ENCODE measurements around the gene RPRD2. TPM values are rescaled to one million over a fixed set of nuclear protein-coding genes. Genes with fewer than 3 reads are reported as not detected.

RPRD2 gene
- polyA plus RNA-seq, 1 experiment = 19.7 TPM

DNA sequence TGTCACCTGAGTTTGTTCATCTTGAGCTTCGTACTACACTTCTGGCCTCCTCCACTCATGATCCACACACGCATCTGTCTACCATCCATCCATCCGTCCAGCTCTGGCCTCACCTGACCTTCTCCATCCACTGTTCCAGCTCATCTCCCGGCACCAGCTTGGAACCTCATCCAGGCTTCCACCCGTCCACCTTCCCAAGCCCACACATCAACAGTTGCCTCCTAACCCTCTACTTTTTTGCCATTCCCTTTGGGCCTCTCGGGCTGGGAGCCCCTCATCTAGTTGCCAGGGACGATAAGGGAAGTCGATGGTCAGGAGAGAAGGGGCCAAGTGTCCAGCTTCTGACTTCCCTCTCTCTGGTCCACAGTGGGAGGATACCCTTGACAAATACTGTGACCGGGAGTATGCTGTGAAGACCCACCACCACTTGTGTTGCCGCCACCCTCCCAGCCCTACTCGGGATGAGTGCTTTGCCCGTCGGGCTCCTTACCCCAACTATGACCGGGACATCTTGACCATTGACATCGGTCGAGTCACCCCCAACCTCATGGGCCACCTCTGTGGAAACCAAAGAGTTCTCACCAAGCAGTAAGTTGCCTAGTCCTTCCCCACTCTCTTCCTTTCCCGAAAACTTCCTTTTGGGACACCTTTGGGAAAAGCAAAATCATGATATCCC lies 148.2 kb downstream of the RPRD2 start:
- DNase-seq (ENCODE audit: low read depth, low spot score) = no peak
- ChIA-PET POLR2A (no interaction called here), CTCF (interaction anchor here (0.8 kb wide), 1 partner anchor 20 kb away, joined by 3 read pairs; no protein-coding TSS in a partner anchor)
- Histone ChIP-seq H3K27me3 (ENCODE audit: control insufficient read depth, insufficient read depth, low read length) (no peaks in the 10 kb centered on the region), H3K9me3 (ENCODE audit: control insufficient read depth, insufficient read depth, low read length) (no peaks in the 10 kb centered on the region), H3K27ac (ENCODE audit: low read depth, low read length) (no peak overlapping the region), H3K4me3 (ENCODE audit: low read depth, low read length) (no peak overlapping the region)
- TF ChIP-seq, protein P1, sequence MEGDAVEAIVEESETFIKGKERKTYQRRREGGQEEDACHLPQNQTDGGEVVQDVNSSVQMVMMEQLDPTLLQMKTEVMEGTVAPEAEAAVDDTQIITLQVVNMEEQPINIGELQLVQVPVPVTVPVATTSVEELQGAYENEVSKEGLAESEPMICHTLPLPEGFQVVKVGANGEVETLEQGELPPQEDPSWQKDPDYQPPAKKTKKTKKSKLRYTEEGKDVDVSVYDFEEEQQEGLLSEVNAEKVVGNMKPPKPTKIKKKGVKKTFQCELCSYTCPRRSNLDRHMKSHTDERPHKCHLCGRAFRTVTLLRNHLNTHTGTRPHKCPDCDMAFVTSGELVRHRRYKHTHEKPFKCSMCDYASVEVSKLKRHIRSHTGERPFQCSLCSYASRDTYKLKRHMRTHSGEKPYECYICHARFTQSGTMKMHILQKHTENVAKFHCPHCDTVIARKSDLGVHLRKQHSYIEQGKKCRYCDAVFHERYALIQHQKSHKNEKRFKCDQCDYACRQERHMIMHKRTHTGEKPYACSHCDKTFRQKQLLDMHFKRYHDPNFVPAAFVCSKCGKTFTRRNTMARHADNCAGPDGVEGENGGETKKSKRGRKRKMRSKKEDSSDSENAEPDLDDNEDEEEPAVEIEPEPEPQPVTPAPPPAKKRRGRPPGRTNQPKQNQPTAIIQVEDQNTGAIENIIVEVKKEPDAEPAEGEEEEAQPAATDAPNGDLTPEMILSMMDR (IDR thresholded peaks at IDR 0.05; ENCODE audit: low read depth, low read length) = no peak

DNA sequence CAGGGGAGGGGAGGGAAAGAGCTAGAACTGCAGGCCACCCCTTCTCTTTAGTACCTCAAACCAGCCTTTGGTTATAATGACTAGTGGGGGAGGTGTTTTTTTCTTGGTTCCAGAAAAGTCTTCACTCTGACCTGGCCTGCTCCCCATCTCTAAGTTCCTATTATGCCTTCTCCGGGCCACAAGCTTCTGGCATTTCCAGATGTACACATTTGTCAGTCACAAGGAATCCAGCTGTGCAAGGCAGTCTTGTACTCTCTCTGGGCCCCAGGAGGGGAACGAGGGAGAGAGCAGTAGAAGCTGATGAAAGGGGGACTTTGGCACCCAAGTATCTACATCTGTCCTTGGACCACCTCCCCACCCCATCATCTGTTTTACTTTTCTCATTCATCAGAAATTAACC lies 148.9 kb downstream of the RPRD2 start:
- no peak for DNase-seq (ENCODE audit: low read depth, low spot score)
- POLR2A ChIA-PET = no interaction called here
- Histone ChIP-seq H3K27ac (ENCODE audit: low read depth, low read length) (no peak overlapping the region), H3K4me3 (ENCODE audit: low read depth, low read length) (no peak overlapping the region), H3K27me3 (ENCODE audit: control insufficient read depth, insufficient read depth, low read length) (no peaks in the 10 kb centered on the region), H3K9me3 (ENCODE audit: control insufficient read depth, insufficient read depth, low read length) (no peaks in the 10 kb centered on the region)
- CTCF ChIA-PET = no interaction called here
- TF ChIP-seq, protein P1 (IDR thresholded peaks at IDR 0.05; ENCODE audit: low read depth, low read length) = no peak

DNA sequence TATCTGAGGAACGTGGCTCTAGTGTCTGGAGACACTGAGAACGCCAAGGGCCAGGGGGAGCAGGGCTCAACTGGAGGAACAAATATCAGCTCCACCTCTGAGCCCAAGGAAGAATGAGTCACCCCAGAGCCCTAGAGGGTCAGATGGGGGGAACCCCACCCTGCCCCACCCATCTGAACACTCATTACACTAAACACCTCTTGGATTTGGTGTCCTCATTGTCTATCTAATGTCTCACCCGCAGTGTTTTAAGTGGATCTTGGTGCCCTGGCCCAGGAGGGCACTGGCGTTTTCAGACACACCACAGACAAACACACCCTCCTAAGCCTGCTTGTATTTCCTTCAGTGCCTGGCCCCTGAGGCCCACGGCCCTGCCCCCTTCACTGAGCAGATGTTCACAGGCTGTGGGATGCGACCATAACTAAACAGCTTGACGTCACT lies 149.4 kb downstream of the RPRD2 start:
- H3K9me3 ChIP-seq (ENCODE audit: control insufficient read depth, insufficient read depth, low read length) = no peaks in the 10 kb centered on the region
- H3K27me3 ChIP-seq (ENCODE audit: control insufficient read depth, insufficient read depth, low read length) = no peaks in the 10 kb centered on the region
- ChIA-PET POLR2A (no interaction called here), CTCF (interaction anchor here (1.4 kb wide), 1 partner anchor 47 kb away, joined by 4 read pairs; no protein-coding TSS in a partner anchor)
- H3K4me3 ChIP-seq (ENCODE audit: low read depth, low read length) = no peak overlapping the region
- no peak for DNase-seq (ENCODE audit: low read depth, low spot score)
- no peak overlapping the region for H3K27ac ChIP-seq (ENCODE audit: low read depth, low read length)
- TF ChIP-seq, protein P1 (IDR thresholded peaks at IDR 0.05; ENCODE audit: low read depth, low read length) = no peak

DNA sequence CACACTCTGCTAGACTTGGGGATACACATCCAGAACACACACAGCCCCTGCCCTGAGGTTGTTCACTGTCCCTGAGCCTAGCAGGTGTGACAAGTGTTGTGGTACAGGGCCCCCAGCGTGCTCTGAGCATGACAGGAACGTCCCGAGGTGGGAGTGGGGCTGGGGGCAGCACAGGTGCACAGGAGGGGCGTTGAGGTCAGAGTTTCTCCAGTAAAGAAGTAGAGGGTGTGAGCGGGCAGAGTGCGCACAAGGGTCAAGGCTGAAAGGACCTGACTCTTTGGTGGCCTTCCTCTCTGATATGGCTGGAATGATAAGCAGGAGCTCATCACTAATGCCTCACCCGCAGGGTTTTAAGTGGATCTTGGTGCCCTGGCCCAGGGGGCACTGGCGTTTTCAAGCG lies 150.3 kb downstream of the RPRD2 start:
- ChIA-PET CTCF (interaction anchor here (1.4 to 1.6 kb wide), 2 partner anchors 45 to 47 kb away, joined by 3 to 4 read pairs; no protein-coding TSS in a partner anchor), POLR2A (no interaction called here)
- no peak overlapping the region for H3K27ac ChIP-seq (ENCODE audit: low read depth, low read length)
- H3K9me3 ChIP-seq (ENCODE audit: control insufficient read depth, insufficient read depth, low read length) = no peaks in the 10 kb centered on the region
- DNase-seq (ENCODE audit: low read depth, low spot score) = no peak
- no peak overlapping the region for H3K4me3 ChIP-seq (ENCODE audit: low read depth, low read length)
- TF ChIP-seq, protein P1 (IDR thresholded peaks at IDR 0.05; ENCODE audit: low read depth, low read length) = no peak
- no peaks in the 10 kb centered on the region for H3K27me3 ChIP-seq (ENCODE audit: control insufficient read depth, insufficient read depth, low read length)

DNA sequence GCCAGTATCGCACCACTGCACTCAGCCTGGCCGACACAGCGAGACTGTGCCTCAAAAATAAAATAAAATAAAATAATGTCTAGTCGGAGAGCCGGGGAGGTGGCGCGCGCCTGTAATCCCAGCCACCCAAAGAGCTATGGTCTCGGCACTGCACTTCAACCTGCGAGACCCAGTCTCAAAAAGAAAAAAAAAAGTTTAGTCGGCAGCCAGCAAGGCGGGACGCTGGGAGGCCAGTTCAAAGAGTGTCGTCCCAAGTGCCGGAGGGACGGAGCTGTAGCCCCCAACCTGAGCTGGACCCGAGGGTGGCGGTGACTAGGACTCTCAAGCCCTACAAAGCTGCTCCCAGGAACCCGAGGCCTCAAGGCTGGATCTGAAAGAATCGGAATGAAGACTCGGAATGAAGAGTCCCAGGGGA lies 151.0 kb downstream of the RPRD2 start:
- DNase-seq (ENCODE audit: low read depth, low spot score) = no peak
- TF ChIP-seq, protein P1 (IDR thresholded peaks at IDR 0.05; ENCODE audit: low read depth, low read length) = no peak

More for the DNA sequence above, 151.0 kb downstream of the RPRD2 start:
- Histone ChIP-seq H3K4me3 (ENCODE audit: low read depth, low read length) (peak overlapping the region; percentile 59), H3K27me3 (ENCODE audit: control insufficient read depth, insufficient read depth, low read length) (no peaks in the 10 kb centered on the region), H3K27ac (ENCODE audit: low read depth, low read length) (peak overlapping the region; percentile 47), H3K9me3 (ENCODE audit: control insufficient read depth, insufficient read depth, low read length) (no peaks in the 10 kb centered on the region)
- ChIA-PET CTCF (interaction anchor here (1.6 to 3.4 kb wide), 3 partner anchors 18 to 46 kb away, joined by 3 to 26 read pairs (median 7); no protein-coding TSS in a partner anchor), POLR2A (interaction anchor here (1.0 to 2.1 kb wide), 7 partner anchors 9 to 47 kb away, joined by 3 to 12 read pairs (median 5); partner anchors contain the start of gene TARS2)
